Measurements from ENCODE around the gene MVB12A. TPM values are rescaled to one million over a fixed set of nuclear protein-coding genes. Genes with fewer than 3 reads are reported as not detected.

The MVB12A gene
- 10 to 100 TPM; 32.4 to 38.4 TPM for total RNA-seq

DNA sequence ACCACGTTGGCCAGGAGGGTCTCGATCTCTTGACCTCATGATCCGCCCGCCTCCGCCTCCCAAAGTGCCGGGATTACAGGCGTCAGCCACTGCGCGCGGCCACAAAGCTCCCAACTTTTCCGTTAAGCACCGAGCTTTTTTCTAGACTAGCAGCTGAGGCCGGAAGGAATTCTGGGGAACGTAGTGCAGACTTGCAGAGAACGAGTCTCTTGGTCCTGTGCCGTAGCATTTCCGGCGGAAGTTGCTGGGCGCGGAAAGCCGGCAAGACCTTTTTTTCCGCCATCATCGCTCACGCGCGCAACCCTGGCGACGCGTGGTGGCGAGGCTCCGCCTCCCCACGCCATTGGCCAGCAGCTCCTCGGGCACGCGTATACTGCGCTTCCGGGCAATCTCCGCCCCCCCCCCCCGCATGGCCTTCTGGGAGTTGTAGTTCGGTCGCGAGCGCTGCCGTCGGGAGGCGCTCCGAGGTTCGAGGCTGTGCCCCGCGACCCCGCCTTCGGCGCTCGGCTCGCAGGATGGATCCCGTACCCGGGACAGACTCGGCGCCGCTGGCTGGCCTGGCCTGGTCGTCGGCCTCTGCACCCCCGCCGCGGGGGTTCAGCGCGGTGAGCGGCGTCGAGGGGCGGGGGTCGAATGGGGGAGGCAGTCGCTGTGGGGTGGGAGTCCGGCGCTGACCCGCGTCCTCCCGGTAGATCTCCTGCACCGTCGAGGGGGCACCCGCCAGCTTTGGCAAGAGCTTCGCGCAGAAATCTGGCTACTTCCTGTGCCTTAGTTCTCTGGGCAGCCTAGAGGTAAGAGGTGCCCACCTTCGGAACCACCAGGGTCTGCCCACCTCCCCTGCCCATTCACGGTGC, at the start of gene MVB12A:
TSS of gene MVB12A (plus strand) at position 427 of the 854 bp plus-strand sequence. CDS start at position 516, 89 bp downstream.
- Mint-ChIP-seq H3K27ac (peak within 1 kb of the TSS; percentile 98), H3K36me3 (ENCODE audit: insufficient read depth in 2 of 2) (no peaks in the 10 kb centered on the region), H3K4me3 (peak within 1 kb of the TSS; percentile 97 to 100)

GRCh38 chr19:17376935-17377600, 42.8 kb upstream of the MVB12A start, which contains the start of gene PLVAP:
Gene PLVAP (minus strand): TSS chr19:17377342. CDS start chr19:17377288, 54 bp downstream.
- Mint-ChIP-seq H3K4me1 (ENCODE audit: low read depth) (no peaks in the 10 kb centered on the region), H3K27me3 (ENCODE audit: low read depth) (peaks cover 7% of the 10 kb centered on the region), H3K9me3 (no peaks in the 10 kb centered on the region), H3K27ac (no peak within 1 kb of the TSS), H3K36me3 (ENCODE audit: insufficient read depth in 2 of 2) (no peaks in the 10 kb centered on the region), H3K4me3 (no peak within 1 kb of the TSS)
- no peak for DNase-seq
- no peak for ATAC-seq (replicated peaks in 1 of 2)

More for the DNA sequence above, at the start of gene MVB12A:
- Mint-ChIP-seq H3K9me3 (no peaks in the 10 kb centered on the region), H3K4me1 (ENCODE audit: low read depth) (peaks cover 18% of the 10 kb centered on the region), H3K27me3 (ENCODE audit: low read depth) (no peaks in the 10 kb centered on the region)
- ATAC-seq (replicated peaks in 1 of 2): peak; percentile 96 to 98
- peak; percentile 95 to 96 for DNase-seq

DNA sequence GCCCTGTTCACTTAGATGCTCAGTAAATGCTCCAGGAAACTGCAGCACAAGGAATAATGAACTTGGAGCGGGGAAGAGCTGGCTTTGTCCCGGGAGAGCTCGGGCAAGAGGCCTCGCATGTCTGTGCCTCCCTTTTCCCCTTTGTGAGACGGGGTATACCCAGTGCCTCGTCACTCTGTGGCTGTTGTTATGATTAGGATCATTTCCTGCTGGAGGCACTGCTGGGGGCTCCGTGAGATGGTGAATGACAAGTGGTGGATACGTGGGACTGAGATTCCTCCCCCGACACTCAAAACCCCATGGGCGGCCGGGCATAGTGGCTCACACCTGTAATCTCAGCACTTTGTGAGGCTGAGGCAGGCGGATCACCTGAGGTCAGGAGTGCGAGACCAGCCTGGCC, 41.6 kb upstream of the MVB12A start:
- ATAC-seq (replicated peaks in 1 of 2) (no peak), DNase-seq (no peak)
- H3K4me1 Mint-ChIP-seq (ENCODE audit: low read depth): peaks cover 11% of the 10 kb centered on the region
- peaks cover 7% of the 10 kb centered on the region for H3K27me3 Mint-ChIP-seq (ENCODE audit: low read depth)
- H3K9me3 Mint-ChIP-seq: no peaks in the 10 kb centered on the region
- H3K4me3 Mint-ChIP-seq: no peak overlapping the region
- no peaks in the 10 kb centered on the region for H3K36me3 Mint-ChIP-seq (ENCODE audit: insufficient read depth in 2 of 2)
- no peak overlapping the region for H3K27ac Mint-ChIP-seq

DNA sequence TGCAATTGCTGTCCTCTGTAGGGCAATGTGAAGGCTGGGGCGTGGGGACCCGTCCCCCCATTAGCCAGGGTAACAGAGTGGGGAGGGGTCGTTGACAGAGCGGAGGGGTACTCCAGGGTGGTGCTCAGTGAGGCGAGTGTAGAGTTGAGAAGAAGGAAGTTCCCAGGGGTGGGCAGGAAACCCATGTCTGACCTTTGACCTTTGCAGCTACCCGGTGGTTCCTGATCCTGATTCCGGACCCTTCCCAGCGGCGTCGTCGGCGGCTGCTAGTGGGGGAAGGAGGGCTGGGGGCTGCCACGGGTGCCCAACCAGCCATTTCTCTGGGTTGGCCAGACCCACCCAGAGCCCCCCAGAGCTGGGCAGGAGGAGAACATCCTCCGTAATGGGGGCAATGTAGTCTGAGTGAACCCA, 40.6 kb upstream of the MVB12A start:
- H3K27me3 Mint-ChIP-seq (ENCODE audit: low read depth): peaks cover 7% of the 10 kb centered on the region
- no peaks in the 10 kb centered on the region for H3K36me3 Mint-ChIP-seq (ENCODE audit: insufficient read depth in 2 of 2)
- H3K9me3 Mint-ChIP-seq: no peaks in the 10 kb centered on the region

DNA sequence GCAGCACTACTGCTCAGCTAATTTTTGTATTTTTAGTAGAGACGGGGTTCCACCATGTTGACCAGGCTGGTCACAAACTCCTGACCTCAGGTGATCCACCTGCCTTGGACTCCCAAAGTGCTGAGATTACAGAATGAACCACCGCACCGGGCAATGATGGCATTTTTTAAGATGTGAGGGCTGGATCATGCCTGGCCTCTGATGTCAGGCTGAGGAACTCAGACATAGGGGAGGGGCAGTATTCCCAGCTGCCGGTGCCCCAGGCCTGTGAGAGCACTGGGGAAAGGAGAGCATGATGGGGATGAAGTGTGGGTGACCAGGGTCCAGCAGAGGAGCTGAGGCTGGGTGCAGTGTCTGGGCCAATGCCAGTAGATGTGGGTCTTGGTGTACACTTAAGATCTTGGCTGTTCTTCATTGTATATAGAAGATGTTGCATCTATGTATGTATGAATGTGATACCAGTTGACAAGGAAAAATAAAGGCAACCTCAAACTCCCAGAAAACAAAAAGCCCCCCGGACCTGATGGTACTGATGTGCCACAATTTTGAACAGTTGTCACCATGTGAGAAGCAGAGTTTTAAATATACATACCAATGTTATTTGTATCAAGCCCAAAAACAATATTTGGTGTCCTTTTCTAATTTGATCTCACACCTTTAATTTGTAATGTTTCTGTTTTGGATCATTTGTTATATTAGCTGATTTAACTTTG, 39.3 kb upstream of the MVB12A start:
- peaks cover 7% of the 10 kb centered on the region for H3K27me3 Mint-ChIP-seq (ENCODE audit: low read depth)
- H3K9me3 Mint-ChIP-seq: no peaks in the 10 kb centered on the region
- no peak overlapping the region for H3K4me3 Mint-ChIP-seq

More for the DNA sequence above, 40.6 kb upstream of the MVB12A start:
- Mint-ChIP-seq H3K4me3 (no peak overlapping the region), H3K27ac (no peak overlapping the region), H3K4me1 (ENCODE audit: low read depth) (peaks cover 11% of the 10 kb centered on the region)
- ATAC-seq (replicated peaks in 1 of 2): no peak
- DNase-seq: no peak

DNA sequence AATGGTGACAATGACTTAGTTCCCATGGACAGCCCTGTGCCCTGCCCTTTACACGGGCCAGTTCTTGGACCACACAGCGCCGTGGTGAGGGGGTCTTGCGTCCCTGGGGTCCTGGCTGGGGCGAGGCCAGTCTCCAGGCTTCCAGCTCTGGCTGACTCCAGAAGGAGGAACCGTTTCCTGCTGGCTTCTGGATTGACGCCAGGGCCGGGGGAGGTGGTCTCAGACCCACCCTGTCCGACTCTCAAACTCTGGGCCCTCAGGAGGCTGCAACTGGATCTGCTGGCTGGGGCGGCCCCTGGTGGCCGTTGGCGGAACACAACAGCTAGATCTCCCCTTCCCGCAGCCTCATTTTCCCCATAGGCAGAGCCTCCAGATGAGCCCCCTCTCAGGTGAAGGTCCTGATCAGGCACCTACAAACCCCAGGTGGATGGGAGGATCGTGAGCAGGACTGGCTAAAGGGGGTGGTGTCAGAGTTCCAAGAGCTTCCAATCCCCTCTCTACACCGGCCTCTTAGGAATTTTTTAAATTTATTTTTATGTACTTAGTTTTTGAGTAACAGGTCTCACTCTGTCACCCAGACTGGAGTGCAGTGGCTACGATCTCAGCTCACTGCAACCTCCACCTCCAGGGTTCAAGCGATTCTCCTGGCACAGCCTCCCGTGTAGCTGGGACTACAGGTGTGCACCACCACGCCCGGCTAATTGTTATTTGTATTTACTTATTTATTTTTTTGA, 33.8 kb upstream of the MVB12A start:
- Mint-ChIP-seq H3K27me3 (ENCODE audit: low read depth) (peaks cover 10% of the 10 kb centered on the region), H3K27ac (no peak overlapping the region), H3K4me1 (ENCODE audit: low read depth) (peaks cover 11% of the 10 kb centered on the region), H3K4me3 (no peak overlapping the region), H3K36me3 (ENCODE audit: insufficient read depth in 2 of 2) (no peaks in the 10 kb centered on the region), H3K9me3 (no peaks in the 10 kb centered on the region)
- peak; percentile 72 to 74 for DNase-seq
- peak; percentile 34 to 48 for ATAC-seq (replicated peaks in 1 of 2)

More for the DNA sequence above, 39.3 kb upstream of the MVB12A start:
- no peak for ATAC-seq (replicated peaks in 1 of 2)
- H3K36me3 Mint-ChIP-seq (ENCODE audit: insufficient read depth in 2 of 2): no peaks in the 10 kb centered on the region
- peaks cover 11% of the 10 kb centered on the region for H3K4me1 Mint-ChIP-seq (ENCODE audit: low read depth)
- H3K27ac Mint-ChIP-seq: no peak overlapping the region
- no peak for DNase-seq

DNA sequence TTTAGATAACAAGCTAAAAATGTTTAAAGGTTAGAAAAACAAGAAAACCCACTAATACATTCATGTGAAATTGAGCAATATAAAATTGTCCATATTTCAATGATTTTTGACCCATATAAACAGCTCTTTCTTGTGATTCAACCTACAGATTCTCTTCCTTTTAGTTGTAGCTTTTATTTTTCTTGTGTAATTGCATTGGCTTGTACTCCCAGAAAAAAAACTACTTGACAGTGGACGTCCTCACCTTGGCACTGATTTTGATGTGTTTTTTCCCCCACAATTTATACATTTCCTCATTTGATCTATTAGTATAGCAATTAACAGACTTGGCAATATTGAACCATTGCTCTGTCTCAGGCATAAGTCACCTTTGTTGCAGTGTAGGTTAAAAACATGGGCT, 30.6 kb upstream of the MVB12A start:
- DNase-seq: no peak
- peak overlapping the region in 1 of 2 donors; percentile 34 for H3K4me3 Mint-ChIP-seq
- H3K27ac Mint-ChIP-seq: peak overlapping the region; percentile 2
- peaks cover 10% of the 10 kb centered on the region for H3K27me3 Mint-ChIP-seq (ENCODE audit: low read depth)
- H3K4me1 Mint-ChIP-seq (ENCODE audit: low read depth): peaks cover 12% of the 10 kb centered on the region
- no peaks in the 10 kb centered on the region for H3K9me3 Mint-ChIP-seq
- no peak for ATAC-seq (replicated peaks in 1 of 2)
- H3K36me3 Mint-ChIP-seq (ENCODE audit: insufficient read depth in 2 of 2): no peaks in the 10 kb centered on the region

DNA sequence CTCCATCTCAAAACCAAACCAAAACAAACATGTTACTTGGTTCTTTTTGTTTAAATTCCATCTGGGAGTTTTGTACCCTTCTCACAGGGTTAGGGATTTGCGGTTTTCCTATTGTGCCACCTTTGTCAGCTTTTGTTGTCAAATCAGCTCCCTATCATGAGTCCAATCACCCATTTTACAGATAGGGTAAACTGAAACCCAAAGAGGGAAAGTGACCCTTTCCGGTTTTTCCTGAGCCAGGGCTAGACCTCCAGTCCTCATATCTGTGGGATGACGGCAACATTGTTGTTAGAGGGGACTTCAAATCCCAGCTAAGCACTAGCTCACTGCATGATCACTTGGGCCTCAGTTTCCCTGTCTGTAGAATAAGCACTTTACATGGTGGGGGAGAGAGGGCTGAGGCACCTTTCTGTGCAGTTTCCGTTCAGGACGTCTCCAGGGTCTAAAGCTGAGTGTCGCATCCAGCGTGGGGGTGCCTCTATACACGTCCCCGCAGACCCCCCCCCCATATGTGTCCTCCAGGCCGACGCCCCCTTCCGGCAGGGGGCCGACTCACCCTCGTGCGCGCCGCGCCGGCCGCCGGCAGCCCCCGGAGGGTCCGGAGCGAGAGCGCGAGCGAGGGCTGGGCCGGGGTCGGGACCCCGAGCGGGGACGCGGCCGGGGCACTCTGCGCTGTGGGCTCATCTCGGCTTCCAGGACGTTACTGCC, 29.7 kb upstream of the MVB12A start:
- no peak overlapping the region for H3K27ac Mint-ChIP-seq
- H3K4me3 Mint-ChIP-seq: peak overlapping the region; percentile 94 to 100
- peaks cover 10% of the 10 kb centered on the region for H3K27me3 Mint-ChIP-seq (ENCODE audit: low read depth)
- H3K9me3 Mint-ChIP-seq: no peaks in the 10 kb centered on the region
- no peaks in the 10 kb centered on the region for H3K36me3 Mint-ChIP-seq (ENCODE audit: insufficient read depth in 2 of 2)
- H3K4me1 Mint-ChIP-seq (ENCODE audit: low read depth): peaks cover 14% of the 10 kb centered on the region
- DNase-seq (peak; percentile 22 to 23), ATAC-seq (replicated peaks in 1 of 2) (peak in 1 of 2 donors; percentile 6)

GRCh38 chr19:17390665-17391370, 29.0 kb upstream of the MVB12A start:
- peaks cover 10% of the 10 kb centered on the region for H3K27me3 Mint-ChIP-seq (ENCODE audit: low read depth)
- no peaks in the 10 kb centered on the region for H3K36me3 Mint-ChIP-seq (ENCODE audit: insufficient read depth in 2 of 2)
- no peak overlapping the region for H3K27ac Mint-ChIP-seq

DNA sequence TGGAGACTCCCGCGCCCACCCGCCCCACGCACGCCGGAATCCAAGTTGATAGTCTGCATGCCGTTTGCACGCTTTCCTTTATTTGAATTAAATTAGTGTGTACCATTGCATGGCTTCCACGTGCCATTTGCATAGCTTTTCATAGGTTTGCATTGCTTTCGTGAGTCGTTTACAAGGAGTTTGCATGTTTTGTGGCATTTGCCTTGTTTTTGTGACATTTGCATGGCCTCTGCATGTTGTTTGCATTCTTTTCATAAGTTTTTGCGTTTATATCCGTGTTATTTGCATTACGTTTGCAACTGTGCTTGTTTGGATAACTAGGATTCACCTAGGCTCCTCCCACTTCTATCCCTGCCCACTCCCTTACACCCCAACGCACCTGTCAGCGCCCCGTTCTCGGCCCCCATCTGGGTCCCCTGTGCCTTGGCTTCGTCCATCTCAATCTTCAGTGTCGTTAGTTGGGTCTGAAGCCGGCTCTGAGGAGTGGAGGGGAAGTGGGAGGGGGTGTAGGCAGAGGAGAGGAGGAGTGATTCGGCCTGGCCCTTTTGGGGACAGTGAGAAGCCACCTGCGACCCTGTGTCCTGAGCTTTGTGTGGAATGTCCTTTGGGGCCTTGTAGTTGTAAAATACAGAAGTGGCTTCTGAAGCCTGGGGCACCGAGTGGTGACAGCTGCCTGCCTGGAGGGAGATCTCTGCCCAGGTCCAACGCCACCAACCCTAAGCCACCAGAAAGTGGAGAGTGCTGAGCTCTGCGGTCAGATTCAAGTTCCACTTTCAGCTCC, 28.3 kb upstream of the MVB12A start:
- no peaks in the 10 kb centered on the region for H3K9me3 Mint-ChIP-seq
- H3K27me3 Mint-ChIP-seq (ENCODE audit: low read depth): peaks cover 10% of the 10 kb centered on the region
- H3K27ac Mint-ChIP-seq: no peak overlapping the region
- H3K4me3 Mint-ChIP-seq: peak overlapping the region; percentile 94 to 100
- H3K4me1 Mint-ChIP-seq (ENCODE audit: low read depth): peaks cover 18% of the 10 kb centered on the region
- H3K36me3 Mint-ChIP-seq (ENCODE audit: insufficient read depth in 2 of 2): no peaks in the 10 kb centered on the region
- DNase-seq (no peak), ATAC-seq (replicated peaks in 1 of 2) (peak in 1 of 2 donors; percentile 5)

More at GRCh38 chr19:17390665-17391370, 29.0 kb upstream of the MVB12A start:
- Mint-ChIP-seq H3K4me1 (ENCODE audit: low read depth) (peaks cover 18% of the 10 kb centered on the region), H3K9me3 (no peaks in the 10 kb centered on the region), H3K4me3 (peak overlapping the region; percentile 94 to 100)
- DNase-seq: peak; percentile 95 to 97
- peak; percentile 99 to 100 for ATAC-seq (replicated peaks in 1 of 2)

DNA sequence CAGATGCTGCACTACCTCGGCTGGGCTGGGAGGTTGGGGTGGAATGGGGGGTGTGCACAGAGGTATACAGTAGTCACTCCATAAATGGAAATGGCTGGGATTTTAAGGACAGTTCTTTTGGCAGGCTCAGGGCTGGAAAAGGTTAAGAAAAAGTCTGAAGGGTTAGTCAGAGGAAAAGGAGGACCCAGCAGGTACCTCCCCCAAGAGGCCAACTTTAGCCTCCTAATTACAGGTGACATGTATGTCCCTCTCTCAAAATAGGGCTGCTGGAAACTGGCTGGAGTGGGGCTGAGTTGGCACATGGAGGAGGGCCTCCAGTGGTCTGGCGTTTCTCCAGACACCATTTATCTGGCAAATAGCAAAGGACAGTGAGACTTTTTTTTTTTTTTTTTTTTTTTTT, 26.8 kb upstream of the MVB12A start:
- no peaks in the 10 kb centered on the region for H3K9me3 Mint-ChIP-seq
- no peak overlapping the region for H3K27ac Mint-ChIP-seq
- H3K4me1 Mint-ChIP-seq (ENCODE audit: low read depth): peaks cover 18% of the 10 kb centered on the region
- H3K27me3 Mint-ChIP-seq (ENCODE audit: low read depth): peaks cover 10% of the 10 kb centered on the region
- H3K4me3 Mint-ChIP-seq: no peak overlapping the region
- DNase-seq: no peak
- no peak for ATAC-seq (replicated peaks in 1 of 2)
- no peaks in the 10 kb centered on the region for H3K36me3 Mint-ChIP-seq (ENCODE audit: insufficient read depth in 2 of 2)
